ENCODE measurements around the gene FMO3.

Gene FMO3

DNA sequence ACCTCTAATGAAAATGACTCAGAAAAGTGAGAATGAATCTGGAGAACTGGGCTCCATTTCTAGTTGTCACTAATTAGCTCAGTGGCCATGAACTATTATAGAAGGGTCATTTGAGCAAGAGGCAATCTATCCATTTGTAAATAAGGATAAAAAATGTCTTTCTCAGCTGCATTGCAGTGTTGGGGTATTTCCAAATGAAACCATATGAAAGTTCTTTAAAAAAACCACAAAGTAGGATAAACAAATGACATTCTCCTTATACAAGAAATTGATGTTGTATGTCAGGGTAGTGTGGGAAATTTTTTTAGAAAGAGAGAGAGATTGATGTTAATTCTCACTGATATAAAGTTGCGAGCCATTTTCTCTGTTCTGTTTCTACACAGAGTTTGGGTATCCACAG, 26.0 kb downstream of the FMO3 start:
- DNase-seq, result no peak

GRCh38 chr1:171117085-171117484, 26.4 kb downstream of the FMO3 start:
- DNase-seq, result no peak

GRCh38 chr1:171119648-171120047, 28.9 kb downstream of the FMO3 start:
- DNase-seq, result no peak

DNA sequence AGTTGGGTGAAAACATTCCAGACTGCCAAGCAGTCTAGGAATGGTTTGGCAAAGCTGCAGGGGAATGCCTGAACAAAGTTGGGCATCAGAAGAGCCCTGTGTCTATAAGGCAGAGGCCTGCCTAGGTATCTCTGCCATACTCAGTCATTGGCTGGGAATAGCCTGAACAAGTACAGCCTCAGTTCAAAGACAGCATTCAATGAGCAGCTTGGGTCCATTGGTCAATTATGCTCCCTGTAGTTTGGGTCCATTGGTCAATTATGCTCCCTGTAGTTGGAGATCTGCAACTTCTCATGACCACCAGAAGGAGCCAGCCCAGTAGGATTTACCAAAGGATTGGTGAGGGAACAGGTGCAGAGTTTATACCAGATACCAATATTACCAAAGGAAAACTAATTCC, 31.6 kb downstream of the FMO3 start:
- no peak for DNase-seq

DNA sequence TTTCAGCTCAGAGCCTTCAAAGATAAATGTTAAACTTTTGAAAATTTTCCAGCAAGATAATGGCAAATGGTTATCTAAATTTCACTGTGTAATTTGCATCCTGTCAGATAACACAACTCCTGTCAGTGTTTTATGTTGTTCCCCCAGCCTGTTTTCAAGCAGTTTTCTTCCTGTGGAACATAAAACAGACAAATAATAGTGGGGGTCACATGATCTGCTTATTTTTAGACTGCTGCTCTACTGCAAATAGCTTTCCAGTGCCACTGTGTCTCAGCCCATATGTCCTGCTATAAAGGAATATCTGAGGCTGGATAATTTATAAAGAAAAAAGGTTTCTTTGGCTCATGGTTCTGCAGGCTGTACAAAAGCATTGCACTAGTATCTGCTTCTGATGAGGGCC, 32.2 kb downstream of the FMO3 start:
- DNase-seq, result no peak

- DNase-seq, result no peak
These were observed 35.8 kb downstream of the FMO3 start for GRCh38 chr1:171126504-171126903.

GRCh38 chr1:171127099-171127498, 36.4 kb downstream of the FMO3 start:
- DNase-seq, result no peak

- no peak for DNase-seq
These were observed 36.8 kb downstream of the FMO3 start for GRCh38 chr1:171127501-171127900.

GRCh38 chr1:171128463-171128862, 37.8 kb downstream of the FMO3 start:
- no peak for DNase-seq

DNA sequence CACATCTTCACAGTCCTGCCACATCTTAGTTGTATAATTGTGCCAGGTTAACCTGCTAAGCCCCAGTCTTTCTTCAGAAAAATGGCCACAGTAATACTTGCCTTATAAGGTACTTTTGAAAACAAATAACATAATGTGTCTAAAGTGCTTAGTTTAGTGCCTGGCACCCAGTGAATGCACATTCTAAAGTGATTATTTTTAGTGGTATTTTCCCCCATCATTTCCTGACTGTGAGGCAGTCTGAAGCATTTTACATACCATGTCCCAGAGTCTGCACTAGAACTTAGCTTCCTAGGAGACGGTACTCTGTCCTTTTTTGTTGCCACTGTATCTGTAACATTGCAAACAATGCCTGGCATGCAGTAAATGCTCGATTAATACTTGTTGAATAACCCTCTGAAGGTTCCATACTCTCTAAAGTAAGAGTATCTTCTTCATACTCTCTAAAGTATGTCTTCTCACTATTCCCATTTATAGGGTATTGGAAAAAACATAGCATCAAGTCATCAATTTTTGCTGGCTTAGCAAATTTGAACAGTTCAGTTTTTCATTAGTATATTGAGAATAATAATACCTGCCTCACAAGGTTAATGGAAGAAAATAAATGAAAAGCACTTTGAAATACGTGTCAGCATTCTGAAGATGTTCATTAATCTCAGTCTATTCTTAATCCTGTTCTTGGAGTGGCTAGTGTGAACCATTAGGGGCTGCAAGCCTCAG, 43.7 kb downstream of the FMO3 start:
- no peak for DNase-seq

DNA sequence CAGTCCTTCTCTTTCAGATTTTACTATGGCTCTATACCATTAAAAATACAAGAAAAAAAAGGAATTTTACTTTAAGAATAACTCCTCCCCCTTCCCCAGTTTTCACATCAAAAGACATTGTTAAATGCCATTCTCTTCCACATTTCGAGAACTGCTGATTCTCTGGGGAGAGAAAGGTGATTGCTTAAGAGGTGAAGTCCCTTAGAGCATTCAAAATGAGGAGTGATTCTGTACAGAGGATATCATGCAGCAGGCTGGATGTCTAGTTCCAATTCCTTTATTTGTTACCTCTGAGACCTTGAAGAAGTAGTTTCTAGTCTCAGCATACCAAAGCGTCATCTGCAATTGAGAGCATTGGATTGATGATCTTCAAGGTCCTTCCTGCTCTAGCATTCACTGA, 46.9 kb downstream of the FMO3 start:
- no peak for DNase-seq

- DNase-seq, result no peak
These were observed 48.3 kb downstream of the FMO3 start for GRCh38 chr1:171138980-171139379.

GRCh38 chr1:171139890-171140289, 49.2 kb downstream of the FMO3 start:
- DNase-seq, result no peak

DNA sequence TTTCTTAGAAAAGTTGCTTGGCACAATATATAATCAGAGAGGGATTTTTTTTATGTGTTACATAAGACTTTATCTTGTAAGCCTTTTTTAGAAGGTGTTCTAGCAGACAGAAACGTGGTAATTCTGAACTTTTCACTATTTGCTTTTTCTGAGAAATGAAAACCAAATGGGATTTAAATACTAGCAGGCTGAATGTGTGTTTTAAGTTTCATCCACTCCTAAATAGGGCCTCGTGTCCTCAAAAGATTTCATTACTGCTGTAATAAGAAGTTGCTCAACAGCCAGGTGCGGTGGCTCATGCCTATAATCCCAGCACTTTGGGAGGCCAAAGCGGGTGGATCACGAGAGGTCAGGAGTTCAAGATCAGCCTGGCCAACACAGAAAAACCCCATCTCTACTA, 49.7 kb downstream of the FMO3 start:
- DNase-seq, result no peak

DNA sequence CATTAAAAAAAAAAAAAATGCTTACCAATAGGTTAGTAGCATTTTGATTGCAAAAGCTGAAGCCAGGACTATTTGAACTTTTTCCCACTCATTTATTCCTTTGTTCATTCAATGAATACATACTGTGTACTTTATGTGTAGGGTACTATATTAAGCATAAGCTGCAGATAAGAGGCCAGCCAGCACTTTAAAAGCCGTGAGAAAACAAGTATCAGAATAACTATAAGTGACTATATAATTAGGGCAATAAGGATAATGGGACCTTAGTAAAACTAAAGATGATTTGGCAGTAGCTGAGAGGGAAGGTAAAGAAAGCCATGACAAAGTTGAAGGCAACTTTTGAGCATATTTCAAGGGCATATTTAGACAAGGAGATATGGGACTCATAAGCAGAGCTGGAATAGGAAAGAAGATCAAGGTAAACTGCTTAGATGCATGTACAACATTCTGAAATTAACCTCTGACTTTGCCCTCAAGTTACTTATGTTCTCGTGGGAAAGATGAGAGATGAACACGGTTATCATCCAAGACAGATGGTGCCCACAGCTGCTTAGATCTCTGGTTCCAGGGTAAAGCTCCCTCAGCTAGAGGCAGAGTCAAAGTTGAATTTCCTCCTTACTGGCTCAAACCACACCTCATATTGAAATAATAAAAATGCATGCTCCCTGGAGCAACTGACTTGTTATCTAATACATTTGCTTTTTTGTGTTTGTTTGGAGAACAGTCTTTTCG, 50.4 kb downstream of the FMO3 start:
- no peak for DNase-seq

DNA sequence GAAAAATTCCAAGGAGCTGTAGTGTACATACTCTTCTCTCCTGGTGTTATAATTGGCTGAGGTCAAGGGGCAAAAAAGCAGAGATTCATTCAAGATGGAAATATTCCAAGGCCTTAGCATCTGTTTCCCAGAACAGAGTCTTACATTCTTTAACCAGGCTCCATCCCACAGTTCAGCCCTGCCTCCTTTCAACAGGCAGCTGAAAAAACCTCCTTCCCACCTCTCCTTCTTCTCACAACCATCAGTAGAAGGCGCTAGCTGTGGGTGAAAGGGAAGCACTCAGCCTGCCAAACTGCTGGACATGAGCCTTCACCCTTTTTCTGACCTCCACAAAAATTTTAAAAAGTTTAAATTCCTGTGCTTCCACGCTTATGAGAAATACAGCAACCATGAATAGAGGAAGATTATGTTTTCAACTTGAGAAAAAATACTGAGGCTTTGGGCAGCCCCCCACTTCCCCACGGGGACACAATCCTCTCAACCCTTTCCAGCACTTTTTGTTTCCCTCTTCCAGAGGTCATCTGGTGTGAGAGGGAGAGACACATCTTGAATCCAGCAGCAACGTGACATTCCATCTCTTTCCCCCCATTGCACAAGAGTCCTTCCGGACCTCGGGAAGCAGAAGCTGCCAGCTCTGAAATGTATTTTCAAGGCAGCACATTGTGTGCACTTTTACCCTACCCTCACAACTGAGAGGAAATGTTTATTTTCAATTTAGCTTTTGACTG, 51.1 kb downstream of the FMO3 start:
- DNase-seq, result peak in 1 of 14 donors; percentile 10

DNA sequence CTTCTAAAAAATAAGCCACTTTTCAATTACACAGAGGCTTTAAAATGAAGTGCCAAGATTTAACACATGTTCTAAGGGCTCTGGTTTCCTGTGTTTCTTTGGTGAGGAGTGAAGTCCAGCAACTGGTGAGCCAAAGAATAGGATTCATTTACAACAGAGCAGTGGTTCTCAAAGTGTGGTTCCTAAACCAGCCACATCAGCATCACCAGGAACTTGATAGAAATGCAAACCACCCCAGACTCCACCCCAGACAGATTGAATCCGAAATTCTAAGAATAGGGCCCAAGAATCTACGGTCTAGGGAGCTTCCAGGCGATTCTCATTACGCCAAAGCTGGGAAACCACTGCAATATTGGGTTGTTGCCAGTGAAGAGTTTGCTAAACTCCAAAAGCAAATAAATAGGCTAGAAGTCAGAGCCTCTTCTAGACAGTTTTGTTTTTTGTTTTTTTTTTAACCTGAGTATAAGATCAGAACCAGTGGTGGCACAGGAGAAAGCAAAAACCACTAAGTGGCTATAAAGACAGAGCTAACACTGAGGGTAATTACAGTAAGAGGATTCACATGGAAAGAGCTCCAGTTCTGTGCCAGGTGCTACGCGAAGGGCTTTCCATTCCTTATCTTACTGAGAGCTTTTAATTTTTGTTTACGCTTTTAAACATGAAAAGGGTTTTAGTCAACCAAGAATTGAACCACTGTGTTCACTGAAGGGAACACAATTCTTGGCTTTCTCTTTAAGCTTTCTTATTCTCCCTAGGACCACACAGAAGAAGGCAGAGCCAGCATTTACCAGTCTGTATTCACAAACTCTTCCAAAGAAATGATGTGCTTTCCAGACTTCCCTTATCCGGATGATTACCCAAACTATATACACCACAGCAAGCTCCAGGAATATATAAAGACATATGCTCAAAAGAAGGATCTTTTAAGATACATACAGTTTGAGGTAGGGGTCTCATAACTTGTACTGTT, 52.0 kb downstream of the FMO3 start:
- DNase-seq, result peak in 3 of 14 donors; percentile 2 to 24 (median 18)

DNA sequence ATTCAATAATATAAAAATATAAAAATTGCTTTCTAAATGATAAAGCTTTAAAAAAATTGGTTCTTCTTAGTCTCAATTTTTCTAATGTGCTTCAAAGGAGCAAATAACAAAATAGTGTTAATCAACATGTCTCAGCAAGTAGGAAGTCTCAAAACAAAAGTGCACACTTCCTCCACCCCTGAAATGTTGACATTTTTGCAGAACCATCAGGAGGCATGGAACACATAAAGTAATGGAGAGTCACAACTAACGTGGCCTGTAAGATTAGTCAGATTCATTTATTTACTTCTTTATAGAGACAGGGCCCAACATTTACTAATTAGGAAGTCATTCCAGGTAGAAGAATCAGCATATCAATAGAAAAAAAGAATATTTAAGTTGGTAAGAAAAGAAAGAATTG, 59.5 kb downstream of the FMO3 start:
- DNase-seq, result no peak

- DNase-seq, result no peak
These were observed 61.8 kb downstream of the FMO3 start for GRCh38 chr1:171152549-171152948.

DNA sequence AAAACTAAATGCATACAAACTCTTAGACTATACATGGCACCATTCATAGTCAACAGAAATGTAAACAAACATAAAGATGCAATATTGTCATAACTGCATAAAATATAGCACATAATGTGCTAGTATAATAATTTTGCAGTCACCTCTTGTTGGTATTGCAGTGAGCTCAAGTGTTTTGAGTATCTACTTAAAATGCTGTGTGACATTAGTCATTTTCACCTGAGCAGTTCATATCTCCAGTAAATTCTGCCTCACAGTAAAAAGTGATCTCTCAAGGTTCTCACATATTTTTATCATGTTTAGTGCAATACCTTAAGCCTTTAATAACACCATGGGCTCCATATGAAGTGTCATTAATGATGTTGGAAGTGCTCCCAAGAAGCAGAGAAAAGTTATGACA, 64.8 kb downstream of the FMO3 start:
- DNase-seq, result no peak

DNA sequence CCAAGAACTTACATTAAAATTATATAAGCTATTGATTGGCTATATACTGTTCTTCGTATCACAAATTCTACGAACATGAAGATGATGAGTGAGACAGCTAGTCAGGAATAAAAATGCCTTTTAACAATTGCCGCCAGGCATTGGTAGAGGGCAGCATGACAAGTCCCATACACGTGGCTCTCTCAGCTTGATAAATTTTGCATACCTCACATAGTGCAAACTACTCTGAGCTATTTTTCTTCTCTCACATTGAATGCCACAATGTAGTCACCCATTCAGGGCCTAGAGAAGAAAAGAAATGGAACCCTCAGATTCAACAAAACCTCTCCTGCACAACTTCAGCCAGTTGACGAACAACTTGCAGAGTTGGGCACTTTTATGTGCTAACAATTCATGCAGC, 67.4 kb downstream of the FMO3 start:
- DNase-seq, result no peak

DNA sequence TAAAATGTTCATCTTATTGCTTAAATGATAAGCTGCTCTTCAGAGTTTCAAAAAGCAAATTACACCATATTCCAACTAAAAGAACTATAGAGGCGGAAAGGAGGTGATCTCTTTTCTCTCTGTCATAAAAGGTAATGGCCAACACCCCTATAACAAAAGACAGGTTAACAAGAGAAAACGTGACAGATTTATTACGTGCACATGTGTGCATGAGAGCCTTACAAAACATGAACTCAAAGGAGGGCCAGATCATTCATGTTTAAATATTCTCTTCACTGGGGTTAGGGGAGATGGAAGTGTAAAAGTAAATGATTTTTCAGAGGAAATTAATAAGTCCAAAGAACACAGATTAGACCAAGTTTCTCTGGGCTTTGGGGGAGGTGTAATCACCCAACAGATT, 67.8 kb downstream of the FMO3 start:
- no peak for DNase-seq
